Activated B cell treated with CpG ODN at 0.5 μM for 24 hours (primary cell): ENCODE data around the gene MEG3. TPM values are rescaled to one million over a fixed set of nuclear protein-coding genes. Genes with fewer than 3 reads are reported as not detected.
A peak's percentile ranks its signal among the peaks of the same experiment; 100 is the strongest.

Experiments
- ATAC-seq: fragments of 200-7000 bp; cut with Tn5 transposase; one replicate; pipeline ENCODE4 v1.10.0; 2021; ENCODE audit warnings: low read depth, mild to moderate bottlenecking, moderate library complexity
- CTCF ChIA-PET: fragments of 350-600 bp; sonication (Branson Sonifier 250); formaldehyde crosslinking; loops from one replicate; lab custom pipeline; 2021; ENCODE audit warnings: antibody characterized with exemption; lab: Charles Lee
- POLR2A ChIA-PET: fragments of 350-600 bp; sonication (Branson Sonifier 250); formaldehyde crosslinking; loops from one replicate; lab custom pipeline; 2021; ENCODE audit warnings: antibody characterized with exemption; lab: Charles Lee
- DNase-seq: peaks from one replicate; pipeline ENCODE4 v3.0.0; 2022
- H3K27ac Mint-ChIP-seq: one replicate; pipeline ENCODE4 v1.8.0; 2020; ENCODE audit warnings: mixed read lengths
- H3K27me3 Mint-ChIP-seq: one replicate; pipeline ENCODE4 v1.8.0; 2021; ENCODE audit warnings: mixed read lengths
- H3K36me3 Mint-ChIP-seq: one replicate; pipeline ENCODE4 v1.8.0; 2021; ENCODE audit warnings: low read depth, mixed read lengths
- H3K4me1 Mint-ChIP-seq: one replicate; pipeline ENCODE4 v1.8.0; 2021; ENCODE audit warnings: mixed read lengths
- H3K4me3 Mint-ChIP-seq: one replicate; pipeline ENCODE4 v1.8.0; 2020; ENCODE audit warnings: mild to moderate bottlenecking, mixed read lengths
- H3K9me3 Mint-ChIP-seq: one replicate; pipeline ENCODE4 v1.8.0; 2020; ENCODE audit warnings: mixed read lengths
- CTCF ChIP-seq: fragments of 200-600 bp; IDR thresholded peaks from one replicate; pipeline ENCODE4 v1.8.0; 2022; ENCODE audit warnings: antibody characterized with exemption, mild to moderate bottlenecking
- intact Hi-C: fragments of 100-400 bp; cut with micrococcal nuclease; formaldehyde crosslinking; loops from one replicate; pipeline ENCODE4 v1.15.1; 2024
- total RNA-seq: library from RNA; stranded (reverse); gene quantifications from 2 replicates; pipeline ENCODE4 v1.2.3, GENCODE V29; 2022

Gene MEG3
- total RNA-seq, 1 donor from 2014 or later, result not detected

GRCh38 chr14:100889641-100890040, 63.7 kb downstream of the MEG3 start:
- DNase-seq, result peak; percentile 1

GRCh38 chr14:100890061-100890850, 64.3 kb downstream of the MEG3 start:
- Mint-ChIP-seq H3K4me1 (no peaks in the 10 kb centered on the region), H3K9me3 (no peaks in the 10 kb centered on the region), H3K27ac (no peak overlapping the region), H3K36me3 (no peaks in the 10 kb centered on the region), H3K4me3 (no peak overlapping the region), H3K27me3 (no peaks in the 10 kb centered on the region)
- no peak for DNase-seq
- intact Hi-C loops, result no loop called here
- no peak for TF ChIP-seq CTCF
- POLR2A ChIA-PET, result no interaction called here
- CTCF ChIA-PET, result no interaction called here
- no peak for ATAC-seq

More at GRCh38 chr14:100889641-100890040, 63.7 kb downstream of the MEG3 start:
- no peaks in the 10 kb centered on the region for H3K9me3 Mint-ChIP-seq
- ChIA-PET CTCF (no interaction called here), POLR2A (no interaction called here)
- no peak for ATAC-seq
- intact Hi-C loops, result no loop called here
- no peak for TF ChIP-seq CTCF
- no peaks in the 10 kb centered on the region for H3K4me1 Mint-ChIP-seq
- H3K4me3 Mint-ChIP-seq, result no peak overlapping the region
- no peaks in the 10 kb centered on the region for H3K27me3 Mint-ChIP-seq
- no peak overlapping the region for H3K27ac Mint-ChIP-seq
- H3K36me3 Mint-ChIP-seq, result no peaks in the 10 kb centered on the region

GRCh38 chr14:100891051-100891450, 65.1 kb downstream of the MEG3 start:
- intact Hi-C loops, result no loop called here
- TF ChIP-seq CTCF, result no peak
- Mint-ChIP-seq H3K27ac (no peak overlapping the region), H3K27me3 (no peaks in the 10 kb centered on the region), H3K4me3 (no peak overlapping the region), H3K9me3 (no peaks in the 10 kb centered on the region), H3K36me3 (no peaks in the 10 kb centered on the region), H3K4me1 (no peaks in the 10 kb centered on the region)
- CTCF ChIA-PET, result no interaction called here
- ATAC-seq, result no peak
- peak; percentile 1 for DNase-seq
- POLR2A ChIA-PET, result no interaction called here

GRCh38 chr14:100891501-100892445, 65.9 kb downstream of the MEG3 start:
- no peak for TF ChIP-seq CTCF
- no peak overlapping the region for H3K4me3 Mint-ChIP-seq
- intact Hi-C loops, result no loop called here
- ATAC-seq (no peak), DNase-seq (peak; percentile 7)
- H3K4me1 Mint-ChIP-seq, result no peaks in the 10 kb centered on the region
- H3K9me3 Mint-ChIP-seq, result no peaks in the 10 kb centered on the region
- POLR2A ChIA-PET, result no interaction called here
- no peaks in the 10 kb centered on the region for H3K27me3 Mint-ChIP-seq
- no peaks in the 10 kb centered on the region for H3K36me3 Mint-ChIP-seq
- CTCF ChIA-PET, result no interaction called here
- no peak overlapping the region for H3K27ac Mint-ChIP-seq
